Esophagus mucosa (tissue), 1 donor: Measurements from ENCODE around the gene PRKD2. TPM values are rescaled to one million over a fixed set of nuclear protein-coding genes. Genes with fewer than 3 reads are reported as not detected.
"Not testable (repeated sequence)": the region's sequence is repeated elsewhere in the genome, so short reads cannot be mapped to it uniquely, and the experiment has no call there.

Experiments used
- ATAC-seq: fragments of 200-7000 bp; cut with Tn5 transposase; one replicate; pipeline ENCODE4 v1.9.1; 2020
- total RNA-seq: library from RNA; stranded (reverse); gene quantifications from one replicate; pipeline ENCODE4 v1.2.4, GENCODE V29; 2023
- donor health status: DM: yes; HTN: yes; CAD: no.

Gene PRKD2
- 31.4 TPM for total RNA-seq

GRCh38 chr19:46717034-46717715 is at the start of gene PRKD2:
PRKD2 (minus strand) TSS chr19:46717114; CDS start chr19:46716370, 744 bp downstream.
- ATAC-seq: peak; percentile 69

GRCh38 chr19:46764817-46765291 is 47.9 kb upstream of the PRKD2 start:
- peak; percentile 69 for ATAC-seq

GRCh38 chr19:46762245-46762890 is 45.5 kb upstream of the PRKD2 start:
- peak; percentile 72 for ATAC-seq

- no peak for ATAC-seq
Measured at GRCh38 chr19:46761418-46761831, 44.5 kb upstream of the PRKD2 start.

- not testable (repeated sequence) for ATAC-seq
Measured at GRCh38 chr19:46760897-46761296, 44.0 kb upstream of the PRKD2 start.

- no peak for ATAC-seq
Measured at GRCh38 chr19:46760363-46760762, 43.4 kb upstream of the PRKD2 start.

- peak; percentile 19 for ATAC-seq
Measured at GRCh38 chr19:46759817-46760333, 43.0 kb upstream of the PRKD2 start.

GRCh38 chr19:46759206-46759605 is 42.3 kb upstream of the PRKD2 start:
- ATAC-seq: no peak

GRCh38 chr19:46756544-46756888 is 39.6 kb upstream of the PRKD2 start:
- no peak for ATAC-seq

GRCh38 chr19:46755853-46756543 is 39.1 kb upstream of the PRKD2 start:
- ATAC-seq: no peak

- no peak for ATAC-seq
Measured at GRCh38 chr19:46755077-46755852, 38.4 kb upstream of the PRKD2 start.

- ATAC-seq: peak; percentile 30
Measured at GRCh38 chr19:46753420-46754155, 36.7 kb upstream of the PRKD2 start.

- ATAC-seq: no peak
Measured at GRCh38 chr19:46748325-46749109, 31.6 kb upstream of the PRKD2 start.

GRCh38 chr19:46746281-46747057 is 29.6 kb upstream of the PRKD2 start, which contains the start of gene STRN4:
STRN4 (minus strand) TSS chr19:46746450; CDS start chr19:46746430, 20 bp downstream.
- peak; percentile 58 for ATAC-seq

- peak; percentile 17 for ATAC-seq
Measured at GRCh38 chr19:46745521-46746280, 28.8 kb upstream of the PRKD2 start, which contains the start of gene FKRP. FKRP (plus strand) TSS chr19:46746057; CDS start chr19:46755451, 9,394 bp downstream.

- ATAC-seq: peak; percentile 18
Measured at GRCh38 chr19:46745030-46745429, 28.1 kb upstream of the PRKD2 start.

- no peak for ATAC-seq
Measured at GRCh38 chr19:46744005-46744691, 27.2 kb upstream of the PRKD2 start.

- ATAC-seq: no peak
Measured at GRCh38 chr19:46742926-46743480, 26.1 kb upstream of the PRKD2 start.
